EH (cell line): ENCODE data around the gene PCDHGA3.
"Not testable (repeated sequence)": the region's sequence is repeated elsewhere in the genome, so short reads cannot be mapped to it uniquely, and the experiment has no call there.

ENCODE experiments used
- DNase-seq: peaks from one replicate; pipeline ENCODE4 v3.0.0-alpha.2; 2015; ENCODE audit warnings: low read depth

PCDHGA3 gene

GRCh38 chr5:141343242-141343952 lies at the start of gene PCDHGA3:
TSS of gene PCDHGA3 (plus strand) at chr5:141343829. CDS start at chr5:141344034, 205 bp downstream.
- DNase-seq: peak; percentile 62

- DNase-seq: no peak
Measured at GRCh38 chr5:141298376-141298775, 45.3 kb upstream of the PCDHGA3 start.

GRCh38 chr5:141303756-141304155 lies 39.9 kb upstream of the PCDHGA3 start, which contains the start of gene SLC25A2:
TSS of gene SLC25A2 (minus strand) at chr5:141304049. CDS start at chr5:141303865, 184 bp downstream.
- DNase-seq: no peak

- no peak for DNase-seq
Measured at GRCh38 chr5:141306630-141307029, 37.0 kb upstream of the PCDHGA3 start.

- DNase-seq: no peak
Measured at GRCh38 chr5:141313711-141314110, 29.9 kb upstream of the PCDHGA3 start.

DNA sequence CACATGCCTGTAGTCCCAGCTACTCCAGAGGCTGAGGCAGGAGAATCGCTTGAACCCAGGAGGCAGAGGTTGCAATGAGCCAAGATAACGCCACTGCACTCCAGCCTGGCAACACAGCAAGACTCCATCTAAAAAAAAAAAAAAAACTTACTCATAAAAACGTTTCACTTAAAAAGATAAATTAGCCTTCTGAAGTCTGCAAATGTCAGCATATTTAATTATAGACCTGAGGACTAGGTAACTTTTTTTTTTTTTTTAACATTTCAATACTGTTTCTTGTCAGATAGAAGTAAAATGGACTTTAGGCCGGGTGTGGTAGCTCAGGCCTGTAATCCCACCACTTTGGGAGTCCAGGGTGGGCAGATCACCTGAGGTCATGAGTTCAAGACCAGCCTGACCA lies 26.7 kb upstream of the PCDHGA3 start:
- not testable (repeated sequence) for DNase-seq

DNA sequence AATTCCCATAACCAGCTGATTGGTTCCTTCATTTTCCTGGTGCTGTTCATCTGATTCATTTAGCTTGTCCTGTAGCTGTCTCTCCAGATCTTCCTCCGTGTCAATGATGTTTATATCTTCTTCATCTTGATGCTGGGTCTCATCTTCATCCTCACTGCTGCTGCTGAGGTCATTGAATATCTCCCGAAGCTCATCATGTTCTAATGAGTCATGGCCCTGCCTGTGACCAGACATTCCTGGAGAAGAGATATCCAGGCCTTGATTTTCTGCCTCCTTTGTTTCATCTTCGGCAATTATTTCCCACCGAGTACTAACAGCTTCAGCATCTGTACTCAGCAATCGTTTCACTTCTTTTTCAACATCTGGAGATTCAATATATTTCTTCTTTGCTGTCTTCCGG lies 24.4 kb upstream of the PCDHGA3 start:
- DNase-seq: no peak

- no peak for DNase-seq
Measured at GRCh38 chr5:141319699-141320098, 23.9 kb upstream of the PCDHGA3 start.

GRCh38 chr5:141320225-141321169 lies 23.1 kb upstream of the PCDHGA3 start, which contains the start of gene TAF7:
TSS of gene TAF7 (minus strand) at chr5:141320784. CDS start at chr5:141320044, 740 bp downstream.
- DNase-seq: peak; percentile 92

DNA sequence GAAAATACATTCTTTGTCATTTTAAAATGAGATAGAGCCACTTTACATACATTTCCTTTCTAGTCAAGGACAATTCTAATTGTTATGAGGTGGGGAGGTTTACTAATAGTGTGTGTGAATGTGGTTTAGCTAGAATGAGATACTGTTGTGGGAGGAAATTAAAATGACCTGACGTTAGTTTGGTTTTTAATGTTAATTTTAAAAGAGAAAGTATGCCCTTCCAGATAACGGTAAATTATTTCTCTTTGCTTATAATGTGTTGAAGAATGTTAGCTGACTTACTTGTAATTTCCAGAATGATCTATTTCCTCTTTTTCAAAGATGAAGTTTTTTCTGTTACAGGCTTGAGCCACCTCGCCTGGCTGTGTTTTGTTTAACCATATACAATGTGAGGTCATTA lies 21.4 kb upstream of the PCDHGA3 start:
- DNase-seq: no peak

GRCh38 chr5:141326088-141326854 lies 17.4 kb upstream of the PCDHGA3 start:
- DNase-seq: peak; percentile 76

- DNase-seq: no peak
Measured at GRCh38 chr5:141328231-141328630, 15.4 kb upstream of the PCDHGA3 start.

DNA sequence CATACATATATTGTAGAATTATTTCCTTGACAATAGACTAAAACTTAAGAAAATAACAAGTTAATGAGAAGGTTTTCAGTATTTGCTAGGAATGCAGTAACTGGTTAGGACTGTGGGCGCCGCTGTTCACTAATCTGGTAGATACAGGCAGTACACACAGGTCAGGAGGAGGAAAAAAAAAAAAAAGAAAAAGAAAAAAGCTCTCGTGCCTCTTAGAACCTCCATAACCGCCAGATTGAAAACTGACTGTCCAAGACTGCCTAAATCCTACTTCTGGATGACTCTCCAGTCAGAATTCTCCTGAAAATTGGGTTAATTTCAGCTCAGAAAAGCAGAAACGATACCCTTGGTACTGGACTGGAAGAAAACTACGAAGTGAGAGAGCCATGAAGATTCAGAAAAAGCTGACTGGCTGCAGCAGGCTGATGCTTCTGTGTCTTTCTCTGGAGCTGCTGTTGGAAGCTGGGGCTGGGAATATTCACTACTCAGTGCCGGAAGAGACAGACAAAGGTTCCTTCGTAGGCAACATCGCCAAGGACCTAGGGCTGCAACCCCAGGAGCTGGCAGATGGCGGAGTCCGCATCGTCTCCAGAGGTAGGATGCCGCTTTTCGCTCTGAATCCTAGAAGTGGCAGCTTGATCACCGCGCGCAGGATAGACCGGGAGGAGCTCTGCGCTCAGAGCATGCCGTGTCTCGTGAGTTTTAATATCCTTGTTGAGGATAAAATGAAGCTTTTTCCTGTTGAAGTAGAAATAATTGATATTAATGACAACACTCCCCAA lies 13.1 kb upstream of the PCDHGA3 start, which contains the start of gene PCDHGA1:
Gene PCDHGA1 (plus strand): TSS at position 216 of the 782 bp plus-strand sequence.
- DNase-seq: peak; percentile 71

GRCh38 chr5:141332571-141332970 lies 11.1 kb upstream of the PCDHGA3 start:
- not testable (repeated sequence) for DNase-seq

GRCh38 chr5:141338538-141339306 lies 4.9 kb upstream of the PCDHGA3 start, which contains the start of gene PCDHGA2:
TSS of gene PCDHGA2 (plus strand) at chr5:141338760.
- DNase-seq: peak; percentile 73

DNA sequence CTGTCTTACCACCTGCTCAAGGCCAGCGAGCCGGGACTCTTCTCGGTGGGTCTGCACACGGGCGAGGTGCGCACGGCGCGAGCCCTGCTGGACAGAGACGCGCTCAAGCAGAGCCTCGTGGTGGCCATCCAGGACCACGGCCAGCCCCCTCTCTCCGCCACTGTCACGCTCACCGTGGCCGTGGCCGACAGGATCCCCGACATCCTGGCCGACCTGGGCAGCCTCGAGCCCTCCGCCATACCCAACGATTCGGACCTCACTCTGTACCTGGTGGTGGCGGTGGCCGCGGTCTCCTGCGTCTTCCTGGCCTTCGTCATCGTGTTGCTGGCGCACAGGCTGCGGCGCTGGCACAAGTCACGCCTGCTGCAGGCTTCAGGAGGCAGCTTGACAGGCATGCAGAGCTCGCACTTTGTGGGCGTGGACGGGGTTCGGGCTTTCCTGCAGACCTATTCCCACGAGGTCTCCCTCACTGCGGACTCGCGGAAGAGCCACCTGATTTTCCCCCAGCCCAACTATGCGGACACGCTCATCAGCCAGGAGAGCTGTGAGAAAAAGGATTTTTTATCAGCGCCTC lies 2.8 kb upstream of the PCDHGA3 start:
- not testable (repeated sequence) for DNase-seq

- DNase-seq: no peak
Measured at GRCh38 chr5:141342773-141343172, 856 bp upstream of the PCDHGA3 start.

DNA sequence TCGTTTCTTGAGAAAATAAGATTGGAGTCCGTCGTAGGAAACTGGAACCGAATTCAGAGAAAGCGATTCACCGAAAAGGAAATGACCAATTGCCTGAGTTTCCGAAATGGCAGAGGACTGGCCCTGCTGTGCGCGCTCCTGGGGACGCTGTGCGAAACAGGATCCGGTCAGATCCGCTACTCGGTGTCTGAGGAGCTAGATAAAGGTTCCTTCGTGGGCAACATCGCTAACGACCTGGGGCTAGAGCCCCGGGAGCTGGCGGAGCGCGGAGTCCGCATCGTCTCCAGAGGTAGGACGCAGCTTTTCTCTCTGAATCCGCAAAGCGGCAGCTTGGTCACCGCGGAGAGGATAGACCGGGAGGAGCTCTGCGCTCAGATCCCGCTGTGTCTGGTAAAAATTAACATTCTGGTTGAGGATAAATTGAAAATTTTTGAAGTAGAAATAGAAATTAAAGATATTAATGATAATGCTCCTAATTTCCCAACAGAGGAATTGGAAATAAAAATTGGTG lies 379 bp downstream of the PCDHGA3 start:
- no peak for DNase-seq

- no peak for DNase-seq
Measured at GRCh38 chr5:141345327-141345726, 1.7 kb downstream of the PCDHGA3 start.

DNA sequence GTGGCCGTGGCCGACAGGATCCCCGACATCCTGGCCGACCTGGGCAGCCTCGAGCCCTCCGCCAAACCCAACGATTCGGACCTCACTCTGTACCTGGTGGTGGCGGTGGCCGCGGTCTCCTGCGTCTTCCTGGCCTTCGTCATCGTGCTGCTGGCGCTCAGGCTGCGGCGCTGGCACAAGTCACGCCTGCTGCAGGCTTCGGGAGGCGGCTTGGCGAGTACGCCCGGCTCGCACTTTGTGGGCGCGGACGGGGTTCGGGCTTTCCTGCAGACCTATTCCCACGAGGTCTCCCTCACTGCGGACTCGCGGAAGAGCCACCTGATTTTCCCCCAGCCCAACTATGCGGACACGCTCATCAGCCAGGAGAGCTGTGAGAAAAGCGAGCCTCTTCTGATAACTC lies 2.4 kb downstream of the PCDHGA3 start:
- DNase-seq: not testable (repeated sequence)
